Mononuclear cell (primary cell): ENCODE data around the gene DNASE2. TPM values are rescaled to one million over a fixed set of nuclear protein-coding genes. Genes with fewer than 3 reads are reported as not detected.

Experiments
- H3K27me3 ChIP-seq: 2 replicates; pipeline ENCODE4 v1.6.0; 2011; ENCODE audit warnings: low read length, control low read depth; ENCODE audit not compliant: insufficient read depth
- H3K4me1 ChIP-seq: 2 replicates; pipeline ENCODE4 v1.5.1; 2011; ENCODE audit warnings: mild to moderate bottlenecking, low read length, control low read depth; ENCODE audit not compliant: insufficient read depth
- H3K4me3 ChIP-seq: 2 replicates; pipeline ENCODE4 v1.5.1; 2011; ENCODE audit warnings: mild to moderate bottlenecking, low read length, moderate library complexity
- H3K9me3 ChIP-seq: 2 replicates; pipeline ENCODE4 v1.5.1; 2011; ENCODE audit warnings: low read depth, mild to moderate bottlenecking, control low read depth, low read length
- total RNA-seq: library from RNA; depleted of rRNA; stranded (reverse); fragments of >200 nt; gene quantifications from one replicate; pipeline ENCODE4 v1.2.3, GENCODE V29; 2012

The DNASE2 gene
- total RNA-seq, 1 donor = 17.2 TPM

DNA sequence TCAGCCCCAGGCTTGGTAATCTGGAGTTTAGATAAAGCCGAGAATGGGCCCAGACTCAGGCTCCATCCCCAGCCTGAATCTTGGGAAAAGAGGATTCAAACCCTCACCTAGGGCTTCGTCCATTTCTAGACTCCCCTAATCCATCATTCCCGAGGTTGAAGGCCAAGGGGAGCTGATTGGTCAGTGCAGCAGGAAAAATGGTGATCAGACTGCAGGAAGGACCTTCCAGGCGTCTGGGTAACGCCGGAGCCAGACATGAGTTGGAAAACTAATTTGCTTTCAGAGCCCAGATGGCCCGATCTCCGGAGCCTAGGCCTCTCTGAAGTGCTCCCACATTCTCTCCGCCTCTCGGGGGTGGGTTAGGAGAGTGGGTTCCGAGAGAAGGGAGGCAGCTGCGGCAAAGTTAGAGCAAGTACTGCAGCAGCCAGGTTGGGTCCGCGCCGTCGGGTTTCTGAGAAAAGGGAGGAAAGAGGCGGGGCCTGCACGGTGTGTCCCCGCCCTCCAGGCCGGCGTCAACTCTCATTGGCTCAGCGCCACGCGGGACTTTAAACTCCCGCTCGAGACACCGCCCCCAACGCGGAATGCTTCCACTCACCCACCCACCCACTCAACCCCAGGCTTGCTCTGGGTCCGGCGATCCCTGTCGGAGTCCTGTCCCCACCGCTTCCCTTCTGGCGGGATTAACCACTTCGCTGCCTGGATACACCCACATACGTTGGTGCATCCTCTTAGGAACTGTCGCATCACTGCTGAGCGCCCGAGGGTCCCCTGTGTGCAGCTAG is 46.1 kb downstream of the DNASE2 start:
- Histone ChIP-seq H3K4me1 (peaks cover 27% of the 10 kb centered on the region), H3K27me3 (peaks cover 90% of the 10 kb centered on the region), H3K4me3 (no peak overlapping the region), H3K9me3 (no peaks in the 10 kb centered on the region)

DNA sequence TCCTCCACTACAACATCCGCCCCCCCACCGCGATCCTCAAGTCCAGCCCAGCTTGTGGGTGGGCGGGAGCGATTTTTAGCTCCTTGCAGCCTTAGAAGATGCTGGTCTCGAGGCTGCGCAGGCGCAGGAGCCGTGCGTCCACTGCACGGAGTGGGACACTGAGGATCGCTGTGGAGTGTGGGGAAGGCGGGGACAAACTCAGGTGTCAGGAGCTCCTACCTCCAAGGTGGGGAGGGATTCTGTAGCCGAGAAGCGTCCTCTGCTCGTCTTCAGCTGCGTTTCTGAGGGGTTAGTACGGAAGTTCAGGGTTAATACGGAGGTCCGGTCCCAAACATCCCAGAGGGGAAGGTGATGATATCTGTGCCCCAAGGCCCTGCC is 46.7 kb downstream of the DNASE2 start, which contains the start of gene RTBDN:
Gene RTBDN, minus strand, starts transcription at position 14 of the 378 bp plus-strand sequence. CDS start 4,600 bp downstream, outside the sequence.
- H3K4me3 ChIP-seq = no peak within 1 kb of the TSS
- H3K4me1 ChIP-seq = peaks cover 27% of the 10 kb centered on the region
- no peaks in the 10 kb centered on the region for H3K9me3 ChIP-seq
- peaks cover 90% of the 10 kb centered on the region for H3K27me3 ChIP-seq

DNA sequence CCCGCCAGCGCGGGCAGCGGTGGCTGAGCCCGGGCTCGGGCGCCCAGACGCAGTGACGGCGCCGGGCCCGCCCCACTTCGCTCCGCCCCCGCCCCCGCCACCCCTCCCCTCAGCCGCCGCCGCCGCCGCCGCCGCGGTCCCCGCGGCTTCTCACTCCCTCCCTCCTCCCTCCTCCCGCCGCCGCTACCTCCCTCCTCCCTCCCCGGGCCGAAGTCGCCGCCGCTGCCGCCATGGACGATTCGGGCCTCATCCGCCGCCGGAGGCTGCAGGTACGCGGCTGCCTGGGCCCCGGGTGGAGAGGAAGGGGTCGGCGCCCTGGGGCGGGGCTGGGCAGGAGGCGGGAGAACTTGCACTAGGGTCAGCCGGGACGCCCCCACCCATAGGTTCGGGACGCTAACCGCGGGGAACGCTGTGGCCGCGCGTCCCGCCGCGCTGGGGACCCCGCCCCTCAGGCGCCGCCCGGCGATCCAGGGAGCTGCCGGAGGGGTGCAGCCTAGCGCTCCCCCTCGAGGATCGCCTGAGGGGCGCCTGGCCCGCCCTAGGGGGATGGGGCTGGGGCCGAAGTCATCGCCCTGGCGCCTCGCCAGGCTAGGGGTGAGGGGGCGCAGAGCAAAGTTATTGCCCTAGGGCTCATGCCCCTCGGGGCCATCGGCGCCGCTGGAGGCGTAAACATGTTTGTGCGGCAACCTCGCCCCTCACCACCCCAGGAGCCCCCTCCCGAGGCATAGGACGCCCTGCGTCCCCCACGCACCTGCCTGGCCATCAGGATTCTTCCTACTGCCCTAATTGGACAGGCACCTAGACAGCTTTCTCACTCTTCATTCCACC is 47.3 kb downstream of the DNASE2 start:
- Histone ChIP-seq H3K27me3 (peaks cover 90% of the 10 kb centered on the region), H3K4me1 (peaks cover 23% of the 10 kb centered on the region), H3K4me3 (no peak overlapping the region), H3K9me3 (no peaks in the 10 kb centered on the region)

DNA sequence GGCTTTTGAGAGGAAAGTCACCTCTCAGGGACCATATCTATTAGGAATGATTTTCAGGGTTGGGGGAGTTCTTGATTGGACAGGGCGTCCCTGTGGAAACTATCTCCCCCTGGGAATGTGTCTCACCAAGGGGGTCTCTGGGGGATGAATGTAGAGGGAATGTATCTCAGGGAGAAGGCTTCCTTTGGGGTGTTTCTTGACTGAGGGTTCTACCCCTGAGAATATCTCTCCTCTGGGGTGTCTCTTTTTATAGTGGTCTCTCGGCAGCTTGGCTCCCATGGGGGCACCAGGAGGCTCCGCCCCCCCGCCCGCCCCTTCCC is 47.9 kb downstream of the DNASE2 start:
- Histone ChIP-seq H3K4me1 (peaks cover 21% of the 10 kb centered on the region), H3K4me3 (no peak overlapping the region), H3K9me3 (no peaks in the 10 kb centered on the region), H3K27me3 (peaks cover 94% of the 10 kb centered on the region)

DNA sequence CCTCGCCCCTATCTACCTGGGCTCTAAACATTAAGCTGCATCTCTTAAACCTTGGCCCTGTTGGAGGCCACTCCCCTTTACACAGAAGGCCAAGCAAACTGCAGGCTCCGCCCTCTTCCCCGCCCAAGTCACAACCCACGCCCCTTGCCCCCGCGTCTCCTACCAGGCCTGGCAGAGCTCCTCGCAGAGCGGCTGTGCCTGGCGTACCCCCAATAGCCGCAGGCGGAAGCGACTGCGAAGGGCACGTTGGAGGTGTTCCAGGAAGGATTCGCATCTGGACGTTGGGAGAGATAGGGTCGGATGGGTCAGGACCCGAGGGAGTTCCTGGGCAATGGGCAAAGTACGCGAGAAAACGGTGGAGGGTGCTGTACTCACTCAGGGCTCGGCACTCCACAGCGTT is 52.8 kb downstream of the DNASE2 start:
- no peak overlapping the region for H3K4me3 ChIP-seq
- H3K9me3 ChIP-seq = no peaks in the 10 kb centered on the region
- H3K4me1 ChIP-seq = peaks cover 12% of the 10 kb centered on the region
- peaks cover 63% of the 10 kb centered on the region for H3K27me3 ChIP-seq

DNA sequence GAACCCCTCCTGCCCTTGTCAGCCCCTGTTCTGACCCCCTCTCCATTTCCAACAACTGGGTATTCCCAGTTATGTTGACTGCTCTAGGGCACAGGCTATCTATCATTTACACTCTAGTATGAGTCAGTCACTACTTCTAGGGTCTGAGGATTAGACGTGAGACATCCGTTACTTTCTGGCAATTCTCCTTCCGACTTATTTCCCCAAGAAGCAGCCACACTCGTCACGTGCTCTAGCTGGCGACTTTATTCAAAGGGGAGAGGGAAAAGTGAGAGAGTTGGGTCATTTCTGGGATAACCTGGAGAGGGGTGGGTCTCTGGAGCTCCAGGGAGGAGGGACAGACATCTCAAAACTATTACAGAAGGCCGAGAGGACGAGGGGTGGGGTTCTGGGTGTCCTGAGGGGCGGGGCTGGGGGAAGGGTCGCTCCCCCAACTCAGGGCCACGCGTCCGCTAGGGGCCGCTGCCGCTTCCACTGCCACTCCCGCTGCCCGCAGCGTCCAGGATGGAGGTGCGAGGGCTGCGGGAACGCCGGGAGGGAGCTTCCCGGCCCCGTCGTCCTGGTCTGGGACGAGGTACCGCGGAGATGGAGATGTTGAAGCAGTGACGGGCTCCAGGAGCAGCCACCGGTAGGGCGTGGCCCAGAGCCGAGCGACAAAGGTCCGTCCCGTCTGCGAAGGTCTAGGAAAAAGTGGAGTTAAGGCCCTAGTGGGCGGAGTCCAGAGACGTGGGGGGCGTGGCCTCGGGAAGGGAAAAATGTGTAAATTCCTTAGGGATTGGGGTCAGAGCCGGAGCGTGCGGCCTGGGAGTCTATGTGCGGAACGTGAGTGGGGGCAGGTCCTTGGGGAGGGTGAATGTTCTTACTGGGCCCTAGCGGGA is 55.8 kb downstream of the DNASE2 start:
- Histone ChIP-seq H3K4me3 (no peak overlapping the region), H3K27me3 (peaks cover 34% of the 10 kb centered on the region), H3K9me3 (no peaks in the 10 kb centered on the region), H3K4me1 (no peaks in the 10 kb centered on the region)

Other genes starting within 250 kb of the DNASE2 start
- gene MAN2B1, start 214.7 kb downstream of the DNASE2 start, total RNA-seq = 143 TPM
- gene WDR83, start 214.6 kb downstream of the DNASE2 start, total RNA-seq = 3.4 TPM
- gene DHPS, start 199.6 kb downstream of the DNASE2 start, total RNA-seq = 63.2 TPM
- not detected for gene GNG14, start 193.5 kb downstream of the DNASE2 start, total RNA-seq
- gene FBXW9, start 184.8 kb downstream of the DNASE2 start, total RNA-seq = 2.0 TPM
- gene TNPO2, start 157.5 kb downstream of the DNASE2 start, total RNA-seq = 20.3 TPM
- 194 TPM for gene TRIR, start 146.8 kb downstream of the DNASE2 start, total RNA-seq
- gene GET3, start 144.0 kb downstream of the DNASE2 start, total RNA-seq = 28.7 TPM
- not detected for gene BEST2, start 129.7 kb downstream of the DNASE2 start, total RNA-seq
- 8.3 TPM for gene HOOK2, start 105.9 kb downstream of the DNASE2 start, total RNA-seq
- 5,180 TPM for gene JUNB, start 90.0 kb downstream of the DNASE2 start, total RNA-seq
- 55.5 TPM for gene PRDX2, start 79.6 kb downstream of the DNASE2 start, total RNA-seq
- gene THSD8, start 79.4 kb downstream of the DNASE2 start, total RNA-seq = not detected
- 1.4 TPM for gene RNASEH2A, start 74.9 kb downstream of the DNASE2 start, total RNA-seq
- 0.21 TPM for gene RTBDN, start 46.9 kb downstream of the DNASE2 start, total RNA-seq
- gene MAST1, start 42.9 kb downstream of the DNASE2 start, total RNA-seq = 0.52 TPM
- gene KLF1, start 5.8 kb upstream of the DNASE2 start, total RNA-seq = not detected
- gene GCDH, start 9.7 kb upstream of the DNASE2 start, total RNA-seq = 12.9 TPM
- 0.84 TPM for gene SYCE2, start 37.8 kb upstream of the DNASE2 start, total RNA-seq
- 12.2 TPM for gene FARSA, start 52.3 kb upstream of the DNASE2 start, total RNA-seq
- gene CALR, start 57.2 kb upstream of the DNASE2 start, total RNA-seq = 434 TPM
- 48.8 TPM for gene RAD23A, start 64.4 kb upstream of the DNASE2 start, total RNA-seq
- gene GADD45GIP1, start 75.8 kb upstream of the DNASE2 start, total RNA-seq = 5.2 TPM
- not detected for gene DAND5, start 88.1 kb upstream of the DNASE2 start, total RNA-seq
- 1.9 TPM for gene NFIX, start 114.0 kb upstream of the DNASE2 start, total RNA-seq
- 20.5 TPM for gene LYL1, start 221.4 kb upstream of the DNASE2 start, total RNA-seq
- 30.7 TPM for gene TRMT1, start 235.3 kb upstream of the DNASE2 start, total RNA-seq
- 16.0 TPM for gene NACC1, start 236.8 kb upstream of the DNASE2 start, total RNA-seq